Measurements from ENCODE around the gene CHFR. TPM values are rescaled to one million over a fixed set of nuclear protein-coding genes. Genes with fewer than 3 reads are reported as not detected.
A peak's percentile ranks its signal among the peaks of the same experiment; 100 is the strongest.

CHFR gene
- total RNA-seq, 1 donor from 2014 or later = 50.2 TPM

DNA sequence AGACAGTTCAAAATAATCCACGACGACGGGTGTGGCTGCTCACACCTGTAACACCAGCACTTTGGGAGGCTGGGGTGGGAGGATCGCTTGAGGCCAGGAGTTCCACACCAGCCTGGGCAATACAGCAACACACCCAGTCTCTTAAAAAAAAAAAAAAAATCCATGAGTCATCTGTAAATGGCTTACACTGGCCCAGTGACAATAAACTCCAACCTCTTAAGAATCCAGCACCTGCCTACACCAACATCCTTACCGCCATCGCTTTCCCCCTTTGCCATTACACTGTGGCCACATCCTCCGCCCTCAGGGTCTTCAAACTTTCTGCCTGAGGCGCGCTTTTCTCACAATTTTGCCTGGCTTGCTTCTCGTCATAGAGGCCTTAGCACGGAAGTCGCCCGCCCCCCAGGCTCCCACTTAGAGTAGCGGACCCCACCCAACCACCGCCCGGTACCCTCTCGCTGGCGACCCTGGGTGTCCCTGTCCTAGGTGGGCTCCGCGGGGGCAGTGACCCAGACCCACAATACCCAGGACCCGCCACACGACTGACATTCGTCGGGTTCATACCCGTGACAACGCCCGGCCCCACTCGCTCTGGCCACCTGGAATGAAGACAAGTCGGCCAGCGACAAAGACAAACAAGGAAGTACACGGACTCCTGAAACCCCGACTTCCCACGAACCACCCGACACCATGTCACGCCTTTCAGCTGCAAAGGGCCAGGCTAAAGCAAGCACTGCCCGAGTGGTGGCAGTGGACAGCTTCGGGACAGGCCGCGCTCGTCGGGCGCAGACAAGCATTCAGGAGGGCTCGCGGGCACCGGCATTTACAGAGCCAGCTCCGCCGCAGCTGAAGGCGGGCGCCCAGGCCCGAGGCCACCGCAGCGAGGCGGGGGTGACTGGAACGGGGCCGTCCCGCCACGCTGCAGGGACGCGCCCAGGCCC is 59.4 kb downstream of the CHFR start:
- Histone ChIP-seq H3K4me3 (peak overlapping the region; percentile 97), H3K9me3 (no peaks in the 10 kb centered on the region), H3K27me3 (no peaks in the 10 kb centered on the region), H3K27ac (peak overlapping the region; percentile 100), H3K4me1 (peaks cover 20% of the 10 kb centered on the region), H3K36me3 (peaks cover 27% of the 10 kb centered on the region)
- peak; percentile 49 for ATAC-seq
- TF ChIP-seq, protein P1, sequence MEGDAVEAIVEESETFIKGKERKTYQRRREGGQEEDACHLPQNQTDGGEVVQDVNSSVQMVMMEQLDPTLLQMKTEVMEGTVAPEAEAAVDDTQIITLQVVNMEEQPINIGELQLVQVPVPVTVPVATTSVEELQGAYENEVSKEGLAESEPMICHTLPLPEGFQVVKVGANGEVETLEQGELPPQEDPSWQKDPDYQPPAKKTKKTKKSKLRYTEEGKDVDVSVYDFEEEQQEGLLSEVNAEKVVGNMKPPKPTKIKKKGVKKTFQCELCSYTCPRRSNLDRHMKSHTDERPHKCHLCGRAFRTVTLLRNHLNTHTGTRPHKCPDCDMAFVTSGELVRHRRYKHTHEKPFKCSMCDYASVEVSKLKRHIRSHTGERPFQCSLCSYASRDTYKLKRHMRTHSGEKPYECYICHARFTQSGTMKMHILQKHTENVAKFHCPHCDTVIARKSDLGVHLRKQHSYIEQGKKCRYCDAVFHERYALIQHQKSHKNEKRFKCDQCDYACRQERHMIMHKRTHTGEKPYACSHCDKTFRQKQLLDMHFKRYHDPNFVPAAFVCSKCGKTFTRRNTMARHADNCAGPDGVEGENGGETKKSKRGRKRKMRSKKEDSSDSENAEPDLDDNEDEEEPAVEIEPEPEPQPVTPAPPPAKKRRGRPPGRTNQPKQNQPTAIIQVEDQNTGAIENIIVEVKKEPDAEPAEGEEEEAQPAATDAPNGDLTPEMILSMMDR (IDR thresholded peaks at IDR 0.05) = no peak
- DNase-seq = peak; percentile 73
- intact Hi-C loops (cut with DNase I) = no loop called here

DNA sequence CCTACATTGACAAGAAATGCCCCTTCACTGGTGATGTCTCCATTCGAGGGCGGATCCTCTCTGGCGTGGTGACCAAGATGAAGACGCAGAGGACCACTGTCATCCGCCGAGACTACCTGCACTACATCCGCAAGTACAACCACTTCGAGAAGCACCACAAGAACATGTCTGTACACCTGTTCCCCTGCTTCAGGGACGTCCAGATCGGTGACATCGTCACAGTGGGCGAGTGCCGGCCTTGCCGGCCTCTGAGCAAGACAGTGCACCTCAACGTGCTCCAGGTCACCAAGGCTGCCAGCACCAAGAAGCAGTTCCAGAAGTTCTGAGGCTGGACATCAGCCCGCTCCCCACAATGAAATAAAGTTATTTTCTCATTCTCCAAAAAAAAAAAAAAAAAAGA is 61.5 kb downstream of the CHFR start:
- peaks cover 20% of the 10 kb centered on the region for H3K4me1 ChIP-seq
- TF ChIP-seq, protein P1 (IDR thresholded peaks at IDR 0.05) = no peak
- ATAC-seq (no peak), DNase-seq (no peak)
- H3K4me3 ChIP-seq = no peak overlapping the region
- intact Hi-C loops (cut with DNase I) = no loop called here
- no peak overlapping the region for H3K27ac ChIP-seq
- no peaks in the 10 kb centered on the region for H3K9me3 ChIP-seq
- no peaks in the 10 kb centered on the region for H3K27me3 ChIP-seq
- H3K36me3 ChIP-seq = peaks cover 39% of the 10 kb centered on the region

DNA sequence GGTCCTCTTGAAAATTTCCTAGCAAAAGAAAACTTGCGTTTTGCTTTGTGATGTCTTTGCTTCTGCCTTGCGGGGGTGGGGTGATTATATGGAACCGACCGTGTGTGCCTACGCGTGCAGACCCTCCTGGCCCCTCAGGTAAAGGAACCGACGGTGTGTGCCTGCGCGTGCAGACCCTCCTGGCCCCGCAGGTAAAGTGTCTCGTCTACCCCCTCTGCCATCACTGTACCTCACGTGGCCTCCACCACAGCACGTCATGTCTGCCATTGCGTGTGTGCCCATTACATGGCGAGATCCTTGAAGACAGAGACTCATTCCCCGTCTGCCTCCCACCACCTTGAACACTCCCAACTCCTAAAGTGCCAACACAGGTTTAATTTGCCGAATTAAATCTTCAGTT is 62.3 kb downstream of the CHFR start:
- Histone ChIP-seq H3K4me3 (no peak overlapping the region), H3K27ac (no peak overlapping the region), H3K27me3 (no peaks in the 10 kb centered on the region), H3K9me3 (no peaks in the 10 kb centered on the region), H3K4me1 (peaks cover 20% of the 10 kb centered on the region), H3K36me3 (peaks cover 47% of the 10 kb centered on the region)
- TF ChIP-seq, protein P1 (IDR thresholded peaks at IDR 0.05) = no peak
- intact Hi-C loops (cut with DNase I) = no loop called here
- DNase-seq (no peak), ATAC-seq (no peak)

DNA sequence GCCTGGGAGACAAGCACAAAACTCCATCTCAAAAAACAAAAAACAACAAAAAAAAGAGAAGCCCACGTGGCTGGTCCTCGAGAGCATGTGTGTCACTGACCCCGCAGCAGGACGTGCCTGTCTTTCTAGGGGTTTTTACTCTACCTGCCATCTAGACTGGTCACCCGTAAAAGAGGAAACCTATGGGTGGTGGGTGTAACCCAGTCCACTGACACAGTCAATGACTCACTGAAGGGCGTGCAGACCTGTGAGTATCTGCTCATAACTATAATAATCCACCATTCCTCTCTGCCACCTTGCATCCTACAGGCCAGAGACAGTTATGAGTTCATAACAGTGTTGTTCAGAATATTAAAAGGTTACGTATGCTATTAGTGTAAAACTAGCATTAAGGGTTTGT is 63.4 kb downstream of the CHFR start:
- H3K9me3 ChIP-seq = no peaks in the 10 kb centered on the region
- peaks cover 57% of the 10 kb centered on the region for H3K36me3 ChIP-seq
- TF ChIP-seq, protein P1 (IDR thresholded peaks at IDR 0.05) = no peak
- intact Hi-C loops (cut with DNase I) = no loop called here
- no peak overlapping the region for H3K4me3 ChIP-seq
- no peaks in the 10 kb centered on the region for H3K27me3 ChIP-seq
- H3K4me1 ChIP-seq = peaks cover 16% of the 10 kb centered on the region
- no peak for ATAC-seq
- DNase-seq = no peak
- H3K27ac ChIP-seq = no peak overlapping the region

DNA sequence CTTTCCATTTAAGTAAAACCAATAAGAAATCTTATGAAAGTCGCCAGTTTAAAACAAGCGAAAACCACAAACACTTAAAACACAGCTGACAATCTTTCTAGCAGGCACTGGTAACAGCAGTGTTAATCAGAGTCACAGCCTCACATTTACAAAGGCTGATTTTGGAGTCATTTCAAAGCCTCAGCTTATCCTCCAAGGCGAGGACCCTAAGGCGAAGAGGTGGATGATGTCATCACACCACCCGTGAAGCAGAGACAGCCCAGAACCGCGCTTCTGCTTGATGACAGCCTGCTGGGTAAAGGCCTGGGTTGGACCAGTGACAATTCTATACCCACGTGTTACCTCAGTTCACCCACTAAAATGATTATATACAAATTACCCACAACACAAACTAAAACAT is 68.8 kb downstream of the CHFR start:
- Histone ChIP-seq H3K4me3 (no peak overlapping the region), H3K36me3 (peaks cover 73% of the 10 kb centered on the region), H3K27ac (no peak overlapping the region), H3K4me1 (no peaks in the 10 kb centered on the region), H3K27me3 (no peaks in the 10 kb centered on the region), H3K9me3 (no peaks in the 10 kb centered on the region)
- DNase-seq (no peak), ATAC-seq (no peak)
- intact Hi-C loops (cut with DNase I) = no loop called here
- TF ChIP-seq, protein P1 (IDR thresholded peaks at IDR 0.05) = no peak

Measured in upper lobe of right lung (tissue), 1 donor.